ENCODE results near the gene KLHL40. TPM values are rescaled to one million over a fixed set of nuclear protein-coding genes. Genes with fewer than 3 reads are reported as not detected.

Gene KLHL40
- total and polyA plus RNA-seq, 9 of the 15 experiments (the other 6 are each of a cell fraction or from before 2014, with no cell fraction given): not detected

DNA sequence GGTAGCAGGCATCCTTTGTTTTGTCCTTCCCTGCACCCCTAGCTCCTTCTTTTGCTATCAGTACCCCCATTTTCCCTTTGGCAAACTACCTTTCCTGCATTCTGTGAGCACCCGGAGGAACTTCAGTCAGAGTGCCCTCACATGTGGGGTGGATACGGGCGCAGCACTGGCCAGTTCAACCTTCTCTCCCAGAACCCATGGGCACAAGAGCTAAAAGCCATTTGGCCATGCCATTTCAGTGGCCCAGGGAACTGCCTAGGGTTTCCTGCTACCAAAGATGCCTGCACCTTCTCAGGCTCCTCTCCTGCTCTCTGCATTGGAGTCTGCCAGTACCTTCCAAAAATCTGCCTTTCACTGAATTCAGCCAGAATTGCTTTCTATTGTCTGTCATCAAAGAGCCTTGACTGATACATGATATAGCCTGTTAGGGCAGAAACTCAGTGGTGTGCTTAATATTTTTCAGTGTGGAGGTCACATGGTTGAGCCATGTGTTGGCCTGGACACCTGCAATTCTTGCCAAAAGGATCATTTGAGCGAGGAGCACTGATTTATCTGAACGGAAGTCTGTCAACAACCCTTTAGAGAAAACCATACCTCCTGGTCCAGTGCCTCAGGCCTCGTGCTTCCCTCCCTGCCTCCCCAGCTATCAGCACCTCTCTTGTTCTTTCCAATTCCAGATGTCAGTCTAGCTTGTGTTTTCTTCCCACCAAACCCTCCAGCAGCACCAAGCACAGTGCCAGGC lies 44.2 kb downstream of the KLHL40 start:
- Histone ChIP-seq H3K4me3 (no peak overlapping the region), H3K9ac (ENCODE audit: insufficient read depth in 1 of 2, low read depth in 2 of 2, low read length in 2 of 2) (no peak overlapping the region), H3K9me1 (ENCODE audit: control insufficient read depth, insufficient read depth, low read length) (no peaks in the 10 kb centered on the region), H3K79me2 (ENCODE audit: control insufficient read depth, insufficient read depth, low read length) (no peaks in the 10 kb centered on the region), H3K9me3 (replicated peaks; ENCODE audit: control insufficient read depth, insufficient read depth, low read depth, low read length) (0 out of 2 replicates have a peak, but pooled peaks cover 2% of the 10 kb centered on the region), H3K27me3 (ENCODE audit: control insufficient read depth in 2 of 2, insufficient read depth in 2 of 2, low read length in 2 of 2) (peaks cover 12 to 19% of the 10 kb centered on the region in 2 experiments; a peak in 4 of 5 replicates), H2AFZ (ENCODE audit: low read depth, low read length) (no peak overlapping the region), H3K4me2 (ENCODE audit: insufficient read depth, low read length) (no peak overlapping the region), H3K27ac (ENCODE audit: extremely low read depth, low read depth, low read length) (no peak overlapping the region), H3K36me3 (ENCODE audit: control insufficient read depth, insufficient read depth, low read length) (no peaks in the 10 kb centered on the region), H4K20me1 (replicated peaks; ENCODE audit: control insufficient read depth, insufficient read depth, low read length) (no peaks in the 10 kb centered on the region), H3K4me1 (replicated peaks in 1 of 2; ENCODE audit: control insufficient read depth in 2 of 2, insufficient read depth in 2 of 2, low read length in 2 of 2) (no peaks in the 10 kb centered on the region)
- TF ChIP-seq, protein P1, sequence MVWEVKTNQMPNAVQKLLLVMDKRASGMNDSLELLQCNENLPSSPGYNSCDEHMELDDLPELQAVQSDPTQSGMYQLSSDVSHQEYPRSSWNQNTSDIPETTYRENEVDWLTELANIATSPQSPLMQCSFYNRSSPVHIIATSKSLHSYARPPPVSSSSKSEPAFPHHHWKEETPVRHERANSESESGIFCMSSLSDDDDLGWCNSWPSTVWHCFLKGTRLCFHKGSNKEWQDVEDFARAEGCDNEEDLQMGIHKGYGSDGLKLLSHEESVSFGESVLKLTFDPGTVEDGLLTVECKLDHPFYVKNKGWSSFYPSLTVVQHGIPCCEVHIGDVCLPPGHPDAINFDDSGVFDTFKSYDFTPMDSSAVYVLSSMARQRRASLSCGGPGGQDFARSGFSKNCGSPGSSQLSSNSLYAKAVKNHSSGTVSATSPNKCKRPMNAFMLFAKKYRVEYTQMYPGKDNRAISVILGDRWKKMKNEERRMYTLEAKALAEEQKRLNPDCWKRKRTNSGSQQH (CRISPR knock-in tag; IDR thresholded peaks at IDR 0.05): no peak
- TF ChIP-seq CHCHD3 (CRISPR knock-in tag; IDR thresholded peaks at IDR 0.05) (no peak), SOX6 (IDR thresholded peaks at IDR 0.05) (no peak), ZNF354B (CRISPR knock-in tag; IDR thresholded peaks at IDR 0.05) (no peak), ZNF184 (CRISPR knock-in tag; IDR thresholded peaks at IDR 0.05) (no peak), NCOA6 (IDR thresholded peaks at IDR 0.05) (no peak), FOXM1 (IDR thresholded peaks at IDR 0.05; ENCODE audit: low read depth) (no peak), FOXM1 (CRISPR knock-in tag; IDR thresholded peaks at IDR 0.05; ENCODE audit: low read depth) (no peak), GATAD2B (IDR thresholded peaks at IDR 0.05; ENCODE audit: borderline replicate concordance) (no peak), MTA3 (IDR thresholded peaks at IDR 0.05; ENCODE audit: borderline replicate concordance) (no peak), ZC3H8 (IDR thresholded peaks at IDR 0.05) (no peak), SMAD3 (CRISPR knock-in tag; conservative IDR thresholded peaks at IDR 0.05) (no peak), ZNF133 (CRISPR knock-in tag; IDR thresholded peaks at IDR 0.05) (no peak)
- no peak for DNase-seq (ENCODE audit: extremely low read depth in 1 of 4, low spot score in 3 of 4)
- in situ Hi-C loops (cut with MboI) (no loop called here), intact Hi-C loops (cut with micrococcal nuclease) (no loop called here)
- WGBS (ENCODE audit: insufficient coverage, low coverage, missing lambda C conversion rate): under 1% methylated on average over 6 of the region's 6 CpGs
- no peak for FAIRE-seq
- no TSS peak for BruUV-seq (replicated peaks)
- POLR2A ChIA-PET: no interaction called here
- ATAC-seq: no peak
- CTCF ChIA-PET (ENCODE audit: low intra/inter-chr PET ratio): no interaction called here
